Fibroblast of peridontal ligament (primary cell): ENCODE data around the gene EPSTI1.
"Not testable (repeated sequence)": the region's sequence is repeated elsewhere in the genome, so short reads cannot be mapped to it uniquely, and the experiment has no call there.

ENCODE experiments used
- DNase-seq: peaks from one replicate; pipeline ENCODE4 v3.0.0-alpha.2; 2010; ENCODE audit errors: extremely low read depth

Gene EPSTI1

DNA sequence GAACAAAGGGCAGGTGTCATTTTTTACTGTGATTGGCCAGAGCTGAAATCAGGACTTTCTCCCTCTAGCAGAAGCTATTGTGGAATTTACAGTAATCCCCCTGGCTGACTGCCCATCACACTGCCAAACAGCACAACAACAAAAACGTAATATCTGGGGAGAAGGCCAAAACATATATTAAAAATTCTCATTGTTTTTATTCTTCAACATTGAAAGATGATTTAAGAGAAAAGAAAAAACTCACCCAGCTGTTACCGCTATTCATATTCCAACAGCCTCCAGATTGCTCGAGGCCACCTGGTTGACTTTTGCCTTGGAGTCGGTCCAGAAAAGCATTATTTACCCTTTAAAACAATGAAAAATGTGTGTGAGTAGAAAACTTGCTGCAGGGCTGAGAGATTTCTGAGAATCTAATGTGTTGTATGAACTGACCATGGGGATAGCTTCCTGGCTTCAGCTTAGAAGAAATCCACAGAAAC is 97.2 kb downstream of the EPSTI1 start:
- peak; percentile 67 for DNase-seq

DNA sequence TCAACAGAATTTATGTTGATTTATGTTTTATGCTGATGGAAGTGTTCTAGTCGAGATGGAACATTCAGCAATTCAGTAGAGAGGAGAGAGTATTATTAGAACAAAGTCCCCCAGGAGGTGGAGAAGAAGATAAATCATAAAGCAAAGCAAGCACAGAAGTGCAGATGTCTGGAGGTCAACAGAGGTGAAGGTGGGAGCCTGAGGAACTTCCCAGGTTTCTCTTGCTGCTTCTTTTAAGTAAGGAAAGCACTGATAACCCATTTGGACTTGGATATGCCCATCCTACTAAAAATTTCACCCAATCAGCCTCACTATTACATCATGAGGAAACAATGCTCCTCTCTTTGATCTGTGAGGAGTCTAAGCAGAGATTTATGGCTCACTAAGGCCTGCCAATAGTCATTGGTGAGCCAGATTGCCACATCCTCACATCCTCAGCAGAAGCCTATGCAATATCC is 98.8 kb downstream of the EPSTI1 start:
- DNase-seq = peak; percentile 85

DNA sequence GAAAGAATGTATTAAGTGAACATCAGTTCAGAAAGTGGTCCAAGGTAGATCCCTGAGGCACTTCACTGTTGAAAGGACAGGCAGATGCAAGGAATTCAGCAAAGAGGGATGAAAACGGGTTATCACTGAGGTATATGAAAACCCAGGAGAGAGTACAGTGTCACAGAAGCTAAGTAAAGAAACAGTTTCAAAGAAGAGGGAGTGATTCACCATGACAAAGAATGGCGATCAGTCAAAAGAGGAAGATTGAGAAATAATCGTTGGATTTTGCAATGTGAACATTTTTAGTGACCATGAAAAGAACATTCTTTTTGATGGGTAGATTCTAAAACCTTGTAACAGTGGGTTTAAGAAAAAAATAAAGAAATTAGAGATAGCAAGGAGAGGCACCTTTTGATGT is 99.3 kb downstream of the EPSTI1 start:
- peak; percentile 69 for DNase-seq

DNA sequence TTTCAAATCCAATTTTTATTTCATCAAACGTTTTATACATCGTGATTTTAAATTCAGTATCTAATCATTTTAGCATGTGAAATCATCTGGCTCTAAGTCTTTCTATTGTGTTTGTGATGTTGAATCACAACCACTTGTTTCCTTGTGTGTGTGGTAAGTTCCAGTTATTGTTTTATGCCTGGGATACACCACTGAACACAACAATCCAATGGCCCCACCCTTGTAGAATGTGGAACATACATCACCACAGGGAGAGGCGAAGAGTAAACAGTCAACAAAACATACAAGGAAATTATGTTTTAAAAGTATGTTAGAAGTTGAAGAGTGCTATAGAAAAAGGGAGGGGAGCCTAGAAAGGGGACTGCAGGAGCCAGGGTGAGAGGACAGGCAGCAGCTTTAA is 100.5 kb downstream of the EPSTI1 start:
- DNase-seq = no peak

DNA sequence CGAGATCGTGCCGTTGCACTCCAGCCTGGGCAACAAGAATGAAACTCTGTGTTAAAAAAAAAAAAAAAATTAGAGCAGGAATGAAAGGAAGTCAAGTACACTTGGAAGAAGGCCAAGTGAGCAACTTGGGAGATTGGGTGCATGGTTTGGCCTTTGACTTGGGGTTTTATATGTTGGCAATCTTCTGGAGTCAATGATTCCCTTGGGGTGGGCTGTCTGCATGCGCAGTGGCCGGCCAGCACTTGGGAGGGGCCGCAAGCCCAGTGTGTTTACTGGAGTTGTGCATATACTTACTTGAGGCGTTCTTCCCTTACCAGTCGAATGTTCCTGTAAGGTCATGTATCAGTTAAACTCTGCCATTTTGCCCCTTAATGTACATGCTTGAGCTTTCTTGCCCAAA is 106.7 kb downstream of the EPSTI1 start:
- DNase-seq = peak; percentile 38

DNA sequence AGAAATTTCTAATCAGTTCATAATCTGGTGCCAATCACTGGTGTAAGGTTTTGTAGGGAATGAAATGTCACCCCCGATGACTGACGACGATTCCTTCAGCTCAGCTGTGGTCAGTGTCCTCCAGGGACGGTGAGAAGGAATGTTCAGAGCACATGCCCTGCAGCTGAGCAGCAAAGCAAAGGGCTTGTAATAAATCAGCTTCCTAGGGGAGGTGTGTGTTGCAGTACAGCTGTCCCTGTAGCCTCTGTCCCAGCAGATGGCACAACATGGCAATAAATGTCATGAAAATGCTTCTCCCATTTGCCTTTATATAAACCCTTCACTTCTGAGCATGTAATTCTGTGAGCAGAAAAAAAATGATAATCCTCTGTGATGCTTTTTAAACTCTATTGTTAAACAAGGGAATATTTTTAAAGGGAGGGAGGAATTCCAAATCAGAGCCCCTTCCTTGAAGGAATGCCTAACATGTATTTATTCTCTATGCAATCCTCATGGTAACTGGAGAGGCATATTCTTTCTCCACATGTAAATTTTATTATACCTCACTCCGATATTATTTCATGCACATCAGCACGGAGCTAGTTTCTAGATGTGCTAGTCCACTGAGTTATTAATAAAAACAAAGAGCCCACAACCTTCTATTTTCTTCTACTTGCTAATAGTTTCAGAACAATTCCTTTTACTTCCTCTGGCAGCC is 108.1 kb downstream of the EPSTI1 start:
- peak; percentile 71 for DNase-seq

DNA sequence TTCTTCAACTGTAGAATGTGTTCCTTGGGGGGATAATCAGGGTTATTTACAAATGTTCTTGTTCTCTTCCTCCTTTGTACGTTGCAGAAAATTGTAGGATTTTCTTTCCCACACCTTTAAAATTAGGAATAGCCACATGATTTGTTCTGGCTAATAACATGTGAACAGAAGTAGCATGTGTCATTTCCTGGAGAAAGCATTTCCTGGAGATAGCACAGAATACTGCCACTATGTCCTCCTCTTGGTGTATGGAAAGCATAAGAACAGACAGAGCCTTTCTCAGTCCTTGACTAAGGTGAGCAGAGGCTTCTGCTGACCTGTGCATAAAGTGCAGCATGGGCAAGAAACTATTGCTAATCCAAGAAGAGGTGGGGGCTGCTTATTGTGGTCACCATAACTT is 108.9 kb downstream of the EPSTI1 start:
- no peak for DNase-seq

DNA sequence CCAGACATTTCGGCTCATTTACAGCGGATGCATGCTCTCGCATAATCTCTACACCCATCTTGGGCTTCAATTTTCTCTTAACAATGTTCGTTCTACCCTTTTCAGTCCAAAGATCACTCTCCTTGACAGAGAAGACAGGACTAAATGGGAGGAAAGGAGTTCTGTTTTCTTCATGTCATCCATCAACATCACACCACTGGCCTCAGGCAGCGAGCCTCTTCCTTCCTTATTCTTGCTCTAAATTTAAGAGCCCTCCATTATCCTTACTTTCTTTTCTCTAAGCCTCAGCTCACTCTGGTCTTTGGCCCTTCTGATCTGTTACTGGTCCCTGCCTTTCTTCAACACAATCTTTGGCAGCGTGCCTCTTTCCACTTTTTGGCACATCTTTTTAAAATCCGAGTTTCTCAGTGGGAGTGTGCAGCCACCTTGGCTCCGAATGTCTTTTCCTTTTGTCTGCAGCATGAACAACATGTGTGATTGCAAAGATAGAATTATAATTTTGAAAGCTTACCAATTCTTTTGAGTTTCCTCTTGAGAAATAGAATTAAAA is 111.9 kb downstream of the EPSTI1 start:
- DNase-seq = no peak

DNA sequence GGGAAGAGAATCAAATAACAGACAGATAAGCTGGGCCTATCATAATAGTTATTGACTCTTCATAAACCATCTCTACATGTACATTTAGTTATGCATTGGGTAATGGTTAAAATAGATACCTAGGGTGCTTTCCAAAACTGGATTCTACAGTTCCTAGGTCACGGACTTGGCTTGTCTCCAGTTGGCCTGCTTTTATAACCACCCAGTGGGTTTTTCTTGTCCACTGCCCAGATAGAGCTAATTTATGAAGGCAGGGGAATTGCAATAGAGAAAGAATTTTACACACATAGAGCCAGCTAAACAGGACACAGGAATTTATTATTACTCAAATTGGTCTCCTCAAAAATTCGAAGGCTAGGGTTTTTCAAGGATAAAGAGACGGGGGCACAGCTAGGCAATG is 113.3 kb downstream of the EPSTI1 start:
- DNase-seq = no peak

DNA sequence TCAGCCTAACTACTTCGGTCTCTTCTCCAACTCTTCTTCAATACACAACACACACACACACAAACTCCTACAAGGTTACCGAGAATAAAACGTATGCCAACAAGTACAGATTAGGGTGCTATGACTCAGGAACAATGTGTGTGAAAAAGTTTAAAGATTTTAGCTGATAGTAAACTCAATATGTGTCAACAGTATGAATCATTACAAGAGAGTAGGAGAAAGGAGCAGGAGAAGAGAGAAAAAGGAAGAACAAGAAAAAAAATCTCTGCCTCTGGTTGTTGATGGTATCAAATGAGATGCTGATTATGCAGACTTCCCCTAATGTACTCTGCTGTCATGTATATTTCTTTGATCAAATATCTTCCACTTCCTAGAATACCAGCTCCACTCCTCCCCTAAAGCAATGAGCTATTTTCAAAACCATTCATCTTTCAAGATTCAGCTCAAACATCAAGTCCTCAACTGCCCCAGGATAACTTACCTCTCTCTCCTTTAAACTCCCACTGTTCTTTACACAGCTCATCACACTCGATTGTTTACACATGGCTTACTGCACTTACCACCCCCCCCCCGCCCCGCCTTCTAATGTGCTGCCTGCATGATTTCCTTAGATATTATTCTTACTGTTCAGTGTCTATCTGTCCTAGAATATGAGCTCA is 115.0 kb downstream of the EPSTI1 start:
- DNase-seq = peak; percentile 38

DNA sequence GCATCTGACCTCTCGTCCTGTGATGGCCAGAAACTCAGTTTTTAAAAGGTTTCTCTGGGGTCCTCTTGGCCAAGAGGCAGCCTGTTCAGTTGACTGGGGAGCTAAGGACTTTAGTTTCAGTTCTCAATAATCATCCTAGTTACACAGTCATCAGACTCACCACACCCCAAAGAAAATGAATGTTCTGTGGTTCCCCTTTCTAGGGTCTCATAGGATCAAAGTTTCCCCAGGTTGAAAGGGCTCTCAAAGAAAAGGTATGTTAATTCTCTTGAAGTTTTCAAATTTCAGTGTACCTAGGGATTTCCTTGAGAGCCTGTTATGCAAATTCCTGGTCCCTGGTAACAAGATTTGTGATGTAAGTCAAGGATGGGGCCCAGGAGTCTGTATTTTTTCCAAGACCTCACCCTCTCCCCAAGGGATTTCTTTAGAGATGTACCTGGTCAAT is 115.7 kb downstream of the EPSTI1 start:
- DNase-seq = no peak

DNA sequence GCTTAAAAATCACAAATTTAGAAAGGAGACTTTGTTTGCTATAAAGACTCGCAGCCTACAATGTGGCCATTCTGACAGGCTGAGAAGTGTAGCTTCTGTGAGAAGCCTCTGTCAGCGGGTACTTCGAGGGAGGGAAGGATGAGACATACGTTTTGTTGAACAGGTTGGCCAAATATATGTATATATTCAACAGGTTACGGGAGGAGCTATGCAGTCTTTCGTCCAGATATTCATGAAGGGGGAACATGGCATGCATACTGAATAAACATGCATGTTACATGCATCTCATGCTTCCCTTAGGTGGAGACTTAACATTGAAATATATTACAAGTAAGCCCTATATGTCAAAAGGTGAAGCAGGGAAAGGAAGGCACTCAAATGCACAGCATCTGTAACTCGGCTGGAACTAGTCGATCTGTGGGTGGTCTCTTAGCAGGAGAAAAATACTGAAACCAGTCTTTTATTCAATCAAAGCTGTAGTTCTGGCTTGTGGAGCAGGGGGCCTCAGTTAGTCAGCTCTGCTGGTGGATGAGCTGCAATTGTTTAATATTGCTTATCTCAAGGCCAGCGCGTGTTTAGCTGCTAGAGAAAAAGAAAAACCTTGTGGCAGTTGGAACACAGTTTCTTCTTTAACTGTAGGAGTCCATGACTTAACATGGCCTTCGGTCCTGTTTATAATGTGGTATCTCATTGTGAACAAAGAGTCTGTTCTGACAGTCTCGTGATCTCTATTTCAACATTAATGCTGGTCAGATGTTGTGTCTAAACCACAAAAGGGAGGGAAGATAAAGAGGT is 116.4 kb downstream of the EPSTI1 start:
- peak; percentile 34 for DNase-seq

DNA sequence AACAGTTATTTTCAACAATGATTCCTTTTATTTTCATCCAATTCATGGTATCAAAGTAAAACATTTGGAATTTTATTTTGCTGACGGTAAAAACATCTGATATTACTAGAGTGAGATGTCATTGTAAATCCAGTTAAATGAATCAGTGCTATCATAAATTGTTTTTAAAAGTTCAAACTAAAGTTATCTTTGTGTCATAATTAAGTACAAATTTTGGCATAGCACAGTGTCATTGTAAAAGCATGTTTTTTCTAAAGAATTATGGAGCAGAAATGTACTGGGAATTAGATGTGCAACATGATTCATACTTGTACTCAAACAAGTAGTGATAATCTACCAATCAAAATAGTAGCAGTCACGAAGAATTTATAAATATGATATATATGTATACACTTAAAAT is 117.8 kb downstream of the EPSTI1 start:
- no peak for DNase-seq

DNA sequence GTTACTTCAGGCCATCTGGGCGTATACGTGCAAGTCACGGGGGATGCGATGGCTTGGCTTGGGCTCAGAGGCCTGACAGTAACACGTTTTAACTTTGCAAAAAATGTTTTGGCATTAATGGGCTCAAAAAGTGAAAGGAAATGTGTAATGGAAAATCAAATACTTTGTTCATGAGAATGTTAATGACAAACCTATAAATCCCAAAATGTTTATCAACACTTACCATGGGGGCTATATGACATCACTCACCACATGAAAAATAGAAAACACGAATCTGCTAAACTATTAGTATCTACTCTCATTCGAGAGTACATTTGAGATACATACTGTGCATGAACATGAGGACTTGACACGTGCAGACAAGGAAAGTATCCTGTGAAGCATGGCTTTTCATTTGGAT is 119.0 kb downstream of the EPSTI1 start:
- no peak for DNase-seq

DNA sequence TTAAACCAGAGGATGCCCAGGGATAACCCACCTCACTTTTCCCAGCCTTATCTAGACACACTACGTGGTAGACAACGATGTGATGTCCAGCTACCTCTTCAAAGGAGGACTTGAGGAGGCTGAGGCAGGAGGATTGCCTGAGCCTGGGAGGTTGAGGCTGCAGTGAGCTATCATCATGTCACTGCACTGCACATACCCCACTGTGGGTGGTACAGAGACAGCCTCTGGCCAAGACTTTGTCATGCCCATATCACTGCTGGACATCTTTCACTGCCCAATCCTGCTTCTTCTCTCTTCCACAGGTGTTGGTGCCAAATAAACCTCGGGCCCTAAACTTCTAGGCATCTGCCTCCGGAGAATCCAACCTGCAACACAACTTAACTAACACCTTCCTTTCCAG is 124.8 kb downstream of the EPSTI1 start:
- DNase-seq = no peak

DNA sequence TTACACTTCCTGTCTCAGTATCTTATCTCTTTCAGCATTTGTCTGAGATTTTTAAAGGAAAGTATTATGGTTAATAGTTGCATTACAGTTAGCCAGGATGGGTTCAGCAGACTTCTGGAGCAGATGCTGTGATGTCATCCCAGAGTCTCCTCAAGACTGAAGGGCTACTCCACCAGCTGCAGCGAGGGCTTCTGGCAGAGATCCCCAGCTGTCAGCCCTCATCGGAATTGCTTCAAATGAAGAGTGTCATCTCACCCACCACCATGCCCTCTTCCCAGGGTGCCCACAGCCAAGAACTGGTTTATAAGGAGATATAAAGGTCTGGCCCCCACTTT is 126.3 kb downstream of the EPSTI1 start:
- DNase-seq = no peak

DNA sequence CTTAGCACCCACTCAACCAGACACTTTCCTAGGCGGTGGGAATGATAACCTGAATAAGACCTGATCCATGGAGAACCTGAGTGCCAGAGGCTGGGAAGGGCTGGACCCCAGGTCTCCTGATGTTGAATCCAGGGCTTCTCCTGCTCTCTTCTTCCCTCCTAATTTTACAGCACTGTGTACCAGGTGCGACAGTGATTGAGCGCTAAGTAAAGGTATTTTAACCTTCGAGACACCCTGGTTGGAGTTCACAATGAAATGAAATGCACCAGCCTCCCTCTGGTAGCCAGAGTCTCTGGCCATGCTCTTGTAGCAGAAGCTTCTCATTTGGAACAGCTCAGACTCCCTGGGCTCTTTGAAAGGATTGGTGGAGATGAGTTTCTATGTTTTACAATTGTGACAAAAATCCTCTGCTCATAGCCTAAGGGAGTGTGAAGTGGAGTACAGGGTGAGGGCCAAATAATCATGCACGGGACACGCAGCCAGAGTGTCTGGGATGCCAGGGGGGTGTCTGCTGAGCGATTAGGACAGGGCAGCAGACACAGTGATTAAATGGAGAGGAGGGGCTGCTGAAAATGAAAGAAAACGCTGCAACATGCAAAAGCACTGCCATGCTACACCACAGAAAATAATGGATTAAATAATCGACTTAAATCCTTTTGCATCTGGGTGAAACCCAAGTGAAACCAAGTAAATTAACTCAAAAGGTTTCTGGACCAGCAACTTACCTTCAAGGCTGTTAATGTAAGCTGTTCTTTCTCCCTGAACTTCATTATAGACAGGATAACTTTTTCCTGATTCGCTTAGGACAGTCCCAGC is 126.9 kb downstream of the EPSTI1 start:
- DNase-seq = no peak

DNA sequence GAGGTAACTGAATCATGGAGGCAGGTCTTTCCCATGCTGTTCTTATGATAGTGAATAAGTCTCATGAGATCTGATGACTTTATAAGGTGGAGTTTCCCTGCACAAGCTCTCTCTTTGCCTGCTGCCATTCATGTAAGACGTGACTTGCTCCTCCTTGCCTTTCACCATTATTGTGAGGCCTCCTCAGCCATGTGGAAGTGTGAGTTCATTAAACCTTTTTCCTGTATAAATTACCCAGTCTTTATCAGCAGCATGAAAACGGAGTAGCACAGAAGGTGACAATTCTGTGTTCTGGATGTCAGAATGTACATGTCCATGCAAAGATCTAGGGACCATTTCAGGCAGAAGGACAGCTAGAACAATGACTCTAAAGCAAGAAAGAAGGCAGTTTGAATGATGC is 129.7 kb downstream of the EPSTI1 start:
- not testable (repeated sequence) for DNase-seq

DNA sequence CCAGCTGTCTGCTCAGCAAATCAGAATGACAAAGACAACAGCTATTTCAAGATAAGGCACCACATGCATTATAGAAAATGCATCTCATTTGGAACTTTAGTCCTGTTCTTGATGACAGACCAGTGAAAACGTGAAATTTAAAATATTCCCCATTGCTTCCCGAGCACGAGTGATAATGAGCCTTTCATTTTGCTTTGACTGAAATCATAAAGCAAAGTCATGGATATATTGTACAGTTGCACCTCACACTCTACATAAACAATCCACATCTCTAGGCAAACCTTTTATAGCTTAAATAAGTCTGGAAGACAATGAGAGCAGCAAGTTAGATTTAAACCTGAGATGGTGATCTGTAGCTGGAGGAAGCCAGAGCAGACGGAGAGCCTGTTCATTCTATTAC is 131.6 kb downstream of the EPSTI1 start:
- DNase-seq = no peak

DNA sequence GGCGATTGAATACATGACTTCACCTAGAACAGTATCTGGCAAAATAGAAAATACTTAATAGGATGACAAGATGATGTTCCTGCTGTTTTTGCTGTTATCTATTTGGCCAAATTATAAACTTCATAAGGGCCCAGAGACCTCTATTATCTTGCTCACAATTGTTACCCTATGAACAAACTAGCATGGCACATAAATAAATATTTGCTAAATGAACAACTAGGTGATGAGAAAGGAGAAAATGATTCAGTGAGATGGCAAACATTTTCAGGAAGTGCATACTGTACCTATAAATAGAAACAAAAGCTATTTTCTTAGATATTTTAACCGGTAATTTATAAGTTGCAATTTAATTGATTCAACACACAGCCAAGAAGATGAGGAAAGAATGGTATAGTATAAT is 132.3 kb downstream of the EPSTI1 start:
- DNase-seq = no peak

DNA sequence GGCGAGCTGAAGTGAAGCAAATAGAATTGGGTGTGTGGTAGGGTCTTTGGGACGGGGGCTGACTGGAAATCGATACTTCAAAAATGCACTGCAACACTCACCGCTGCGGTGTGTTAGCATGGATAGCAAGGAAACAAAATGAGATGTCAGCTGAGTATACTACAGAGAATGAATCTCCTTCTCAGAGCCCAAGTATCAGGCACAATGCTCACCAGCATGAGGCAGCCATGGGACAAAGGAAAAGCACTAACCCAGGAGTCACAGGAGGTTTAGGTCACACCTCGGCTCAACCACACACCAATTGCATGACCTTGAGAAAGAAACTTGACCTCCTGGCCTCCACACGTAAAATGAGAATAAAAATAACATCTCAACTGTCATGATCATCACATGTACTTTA is 136.6 kb downstream of the EPSTI1 start:
- no peak for DNase-seq

DNA sequence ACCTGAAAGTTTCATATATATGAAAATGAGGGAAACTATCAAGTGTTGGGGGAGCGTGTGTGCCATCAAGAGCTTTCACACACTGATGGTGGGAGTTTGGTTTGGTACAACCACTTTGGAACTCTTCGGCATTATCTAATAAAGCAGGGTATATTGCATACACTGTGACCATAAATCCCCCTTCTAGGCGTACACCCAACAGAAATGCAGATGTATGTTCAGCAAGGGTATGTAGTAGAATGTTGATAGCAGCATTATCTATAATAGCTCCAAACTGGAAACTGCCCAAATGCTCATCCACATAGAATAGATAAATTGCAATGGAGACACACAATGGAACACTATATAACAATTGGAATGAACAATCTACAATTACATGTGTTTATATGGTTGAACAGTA is 139.9 kb downstream of the EPSTI1 start:
- DNase-seq = no peak
